ENCODE data around the gene IQUB.
A peak's percentile ranks its signal among the peaks of the same experiment; 100 is the strongest.

IQUB gene

DNA sequence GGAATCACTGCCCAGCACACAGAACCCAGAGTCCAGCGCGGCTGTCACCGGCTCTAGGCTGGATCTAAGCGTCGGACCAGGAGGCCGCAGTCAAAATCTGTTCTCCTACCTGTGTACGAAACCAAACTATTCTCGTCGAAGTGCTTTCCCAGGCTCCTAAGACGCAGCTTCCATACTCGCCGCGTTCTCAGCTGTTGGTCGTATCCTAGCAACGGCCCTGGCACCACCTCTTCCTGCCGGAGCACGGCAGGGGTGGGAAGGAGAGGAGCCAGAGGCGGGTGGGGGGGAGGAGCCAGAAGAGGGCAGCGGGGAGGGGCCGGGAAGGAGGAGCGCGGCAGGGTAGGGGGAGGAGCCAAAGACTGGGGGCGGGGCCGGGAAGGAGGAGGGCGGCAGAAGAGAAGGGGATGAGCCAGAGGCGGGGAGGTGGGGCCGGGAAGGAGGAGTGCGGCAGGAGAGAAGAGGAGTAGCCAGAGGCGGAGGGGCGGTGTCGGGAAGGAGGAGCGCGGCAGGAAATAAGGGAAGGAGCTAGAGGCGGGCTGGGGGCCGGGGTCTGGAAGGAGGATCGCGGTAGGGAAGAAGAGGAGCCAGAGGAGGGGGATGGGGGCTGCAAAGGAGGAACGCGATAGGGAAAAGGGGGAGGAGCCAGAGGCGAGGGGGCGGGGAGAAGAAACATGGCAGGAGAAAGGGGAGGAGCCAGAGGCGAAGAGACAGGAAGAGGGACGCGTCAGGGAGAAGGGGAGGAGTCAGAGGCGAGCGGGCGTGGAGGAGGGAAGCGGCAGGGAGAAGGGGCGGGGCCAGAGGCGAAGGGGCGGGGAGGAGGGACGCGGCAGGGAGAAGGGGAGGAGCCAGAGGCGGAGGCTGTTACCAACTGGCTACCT, at the start of gene IQUB:
TSS of gene IQUB (minus strand) at position 213 of the 878 bp plus-strand sequence. CDS start 22,255 bp downstream, outside the sequence.
- Mint-ChIP-seq H3K27ac (peak within 1 kb of the TSS; percentile 99), H3K4me1 (ENCODE audit: low read depth) (peaks cover 17% of the 10 kb centered on the region), H3K4me3 (peak within 1 kb of the TSS; percentile 95), H3K36me3 (ENCODE audit: low read depth) (peaks cover 12% of the 10 kb centered on the region), H3K27me3 (peaks cover 36% of the 10 kb centered on the region), H3K9me3 (no peaks in the 10 kb centered on the region)
- intact Hi-C loops (cut with micrococcal nuclease), result loop anchor here (1.0 to 5.0 kb wide), 3 partner anchors 23 to 1393 kb away; partner anchors contain the start of genes NDUFA5, POT1 and WASL

DNA sequence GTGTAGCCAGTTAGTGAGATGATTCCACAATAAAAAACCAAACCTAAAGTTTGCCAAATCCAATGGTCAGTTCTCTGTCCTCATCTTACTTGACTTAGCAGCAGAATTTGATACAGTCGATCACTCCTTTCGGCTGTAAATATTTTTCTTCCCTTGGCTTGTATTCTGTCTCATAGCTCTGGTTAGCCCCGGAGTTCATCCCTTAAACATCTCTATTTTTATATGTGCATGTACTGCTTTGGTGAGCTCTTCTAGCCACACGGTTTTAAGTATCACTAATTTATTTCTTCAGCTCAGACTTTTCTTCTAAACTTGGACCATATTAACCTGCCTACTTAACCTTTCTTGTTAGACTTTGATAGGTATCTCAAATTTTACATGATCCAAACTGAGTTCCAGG, 49.4 kb upstream of the IQUB start:
- intact Hi-C loops (cut with micrococcal nuclease), result no loop called here
- no peak overlapping the region for H3K4me3 Mint-ChIP-seq
- H3K36me3 Mint-ChIP-seq (ENCODE audit: low read depth), result no peaks in the 10 kb centered on the region
- no peaks in the 10 kb centered on the region for H3K4me1 Mint-ChIP-seq (ENCODE audit: low read depth)
- H3K27me3 Mint-ChIP-seq, result peaks cover 3% of the 10 kb centered on the region
- H3K27ac Mint-ChIP-seq, result no peak overlapping the region
- H3K9me3 Mint-ChIP-seq, result no peaks in the 10 kb centered on the region

GRCh38 chr7:123581162-123581459, 46.7 kb upstream of the IQUB start:
- no peaks in the 10 kb centered on the region for H3K36me3 Mint-ChIP-seq (ENCODE audit: low read depth)
- intact Hi-C loops (cut with micrococcal nuclease), result no loop called here
- no peak overlapping the region for H3K27ac Mint-ChIP-seq
- H3K4me3 Mint-ChIP-seq, result no peak overlapping the region
- no peaks in the 10 kb centered on the region for H3K4me1 Mint-ChIP-seq (ENCODE audit: low read depth)
- H3K27me3 Mint-ChIP-seq, result peaks cover 4% of the 10 kb centered on the region
- no peaks in the 10 kb centered on the region for H3K9me3 Mint-ChIP-seq

DNA sequence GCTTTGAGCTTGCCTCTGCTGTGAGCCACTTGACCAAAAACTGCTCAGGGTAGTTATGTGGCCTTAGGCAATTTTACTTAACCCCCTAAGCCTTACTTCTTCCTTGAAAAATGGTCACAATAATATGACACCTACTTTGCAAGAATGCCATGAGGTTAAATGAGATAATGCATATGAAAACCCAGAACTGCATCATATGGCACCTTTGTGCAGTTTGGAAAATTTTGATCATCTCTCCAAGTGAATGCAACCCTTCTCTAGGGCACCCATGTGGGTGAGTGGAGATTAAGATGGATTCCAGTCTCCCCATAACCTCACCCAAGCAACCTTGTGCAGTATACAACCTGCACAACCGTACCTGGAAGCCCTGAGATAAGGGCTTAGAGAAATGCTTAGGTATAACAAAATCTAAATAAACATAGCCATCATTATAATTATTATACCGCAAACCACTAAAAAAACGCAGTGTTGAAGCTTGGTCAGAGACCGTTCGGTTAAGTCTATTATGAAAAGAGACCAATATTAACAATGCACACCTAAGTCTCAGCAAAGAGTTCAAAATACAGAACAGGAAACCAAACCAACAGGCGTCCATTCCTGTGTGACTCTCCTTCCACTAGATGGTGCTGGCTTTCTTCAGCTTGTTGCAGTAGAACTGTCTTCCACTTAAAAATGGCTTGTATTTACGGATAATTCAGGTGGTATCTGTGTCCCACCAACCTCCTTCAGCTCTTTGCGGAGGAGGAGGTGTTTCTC, 46.2 kb upstream of the IQUB start:
- Mint-ChIP-seq H3K27me3 (peaks cover 5% of the 10 kb centered on the region), H3K4me3 (no peak overlapping the region), H3K4me1 (ENCODE audit: low read depth) (no peaks in the 10 kb centered on the region), H3K27ac (no peak overlapping the region), H3K36me3 (ENCODE audit: low read depth) (no peaks in the 10 kb centered on the region), H3K9me3 (no peaks in the 10 kb centered on the region)
- intact Hi-C loops (cut with micrococcal nuclease), result no loop called here

- Mint-ChIP-seq H3K27me3 (peaks cover 5% of the 10 kb centered on the region), H3K9me3 (no peaks in the 10 kb centered on the region), H3K27ac (no peak overlapping the region), H3K4me1 (ENCODE audit: low read depth) (no peaks in the 10 kb centered on the region), H3K4me3 (no peak overlapping the region), H3K36me3 (ENCODE audit: low read depth) (no peaks in the 10 kb centered on the region)
- intact Hi-C loops (cut with micrococcal nuclease), result loop anchor here (5.0 kb wide), 1 partner anchor 288 kb away; no protein-coding TSS in a partner anchor
These were observed 45.0 kb upstream of the IQUB start for GRCh38 chr7:123579416-123579815.

DNA sequence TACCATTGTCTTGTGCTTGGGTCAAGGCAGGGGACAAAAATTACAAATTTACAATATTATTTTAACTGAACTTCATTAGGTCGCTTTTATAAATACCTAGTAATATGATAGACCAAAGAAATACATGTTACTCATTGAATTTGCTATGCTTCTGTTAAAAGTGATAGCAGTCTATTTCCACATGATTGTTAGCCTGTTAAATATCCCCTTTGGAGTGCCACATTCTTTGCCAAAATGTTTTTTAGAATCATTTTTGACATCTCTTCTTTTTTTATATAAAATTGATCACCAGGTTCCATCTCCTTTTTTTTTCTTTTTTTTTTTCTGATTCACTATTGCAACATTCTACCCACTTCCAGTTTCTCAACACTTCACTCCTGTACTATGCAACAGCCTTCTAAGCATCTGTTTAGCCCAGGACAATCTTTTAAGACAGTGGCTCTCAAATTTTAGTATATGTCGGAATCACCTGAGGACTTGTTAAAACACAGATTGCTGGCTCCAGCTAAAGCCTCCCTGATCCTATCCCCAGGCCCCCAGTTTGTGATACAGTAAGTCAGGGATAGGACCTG, 39.6 kb upstream of the IQUB start:
- Mint-ChIP-seq H3K27me3 (peaks cover 2% of the 10 kb centered on the region), H3K36me3 (ENCODE audit: low read depth) (no peaks in the 10 kb centered on the region), H3K27ac (no peak overlapping the region), H3K4me1 (ENCODE audit: low read depth) (peaks cover 7% of the 10 kb centered on the region), H3K4me3 (no peak overlapping the region), H3K9me3 (no peaks in the 10 kb centered on the region)
- intact Hi-C loops (cut with micrococcal nuclease), result no loop called here

- no peaks in the 10 kb centered on the region for H3K36me3 Mint-ChIP-seq (ENCODE audit: low read depth)
- no peak overlapping the region for H3K4me3 Mint-ChIP-seq
- no peaks in the 10 kb centered on the region for H3K9me3 Mint-ChIP-seq
- intact Hi-C loops (cut with micrococcal nuclease), result no loop called here
- H3K27me3 Mint-ChIP-seq, result peaks cover 2% of the 10 kb centered on the region
- no peak overlapping the region for H3K27ac Mint-ChIP-seq
- H3K4me1 Mint-ChIP-seq (ENCODE audit: low read depth), result peaks cover 9% of the 10 kb centered on the region
These were observed 38.9 kb upstream of the IQUB start for GRCh38 chr7:123573341-123573740.

- Mint-ChIP-seq H3K4me3 (no peak overlapping the region), H3K27me3 (peaks cover 5% of the 10 kb centered on the region), H3K27ac (no peak overlapping the region)
These were observed 37.3 kb upstream of the IQUB start for GRCh38 chr7:123571684-123572083.

GRCh38 chr7:123571187-123571586, 36.8 kb upstream of the IQUB start:
- peaks cover 5% of the 10 kb centered on the region for H3K27me3 Mint-ChIP-seq
- H3K4me1 Mint-ChIP-seq (ENCODE audit: low read depth), result peaks cover 9% of the 10 kb centered on the region
- no peaks in the 10 kb centered on the region for H3K36me3 Mint-ChIP-seq (ENCODE audit: low read depth)
- H3K27ac Mint-ChIP-seq, result no peak overlapping the region
- no peak overlapping the region for H3K4me3 Mint-ChIP-seq
- no peaks in the 10 kb centered on the region for H3K9me3 Mint-ChIP-seq
- intact Hi-C loops (cut with micrococcal nuclease), result no loop called here

More at GRCh38 chr7:123571684-123572083, 37.3 kb upstream of the IQUB start:
- Mint-ChIP-seq H3K4me1 (ENCODE audit: low read depth) (peaks cover 9% of the 10 kb centered on the region), H3K9me3 (no peaks in the 10 kb centered on the region), H3K36me3 (ENCODE audit: low read depth) (no peaks in the 10 kb centered on the region)
- intact Hi-C loops (cut with micrococcal nuclease), result no loop called here

DNA sequence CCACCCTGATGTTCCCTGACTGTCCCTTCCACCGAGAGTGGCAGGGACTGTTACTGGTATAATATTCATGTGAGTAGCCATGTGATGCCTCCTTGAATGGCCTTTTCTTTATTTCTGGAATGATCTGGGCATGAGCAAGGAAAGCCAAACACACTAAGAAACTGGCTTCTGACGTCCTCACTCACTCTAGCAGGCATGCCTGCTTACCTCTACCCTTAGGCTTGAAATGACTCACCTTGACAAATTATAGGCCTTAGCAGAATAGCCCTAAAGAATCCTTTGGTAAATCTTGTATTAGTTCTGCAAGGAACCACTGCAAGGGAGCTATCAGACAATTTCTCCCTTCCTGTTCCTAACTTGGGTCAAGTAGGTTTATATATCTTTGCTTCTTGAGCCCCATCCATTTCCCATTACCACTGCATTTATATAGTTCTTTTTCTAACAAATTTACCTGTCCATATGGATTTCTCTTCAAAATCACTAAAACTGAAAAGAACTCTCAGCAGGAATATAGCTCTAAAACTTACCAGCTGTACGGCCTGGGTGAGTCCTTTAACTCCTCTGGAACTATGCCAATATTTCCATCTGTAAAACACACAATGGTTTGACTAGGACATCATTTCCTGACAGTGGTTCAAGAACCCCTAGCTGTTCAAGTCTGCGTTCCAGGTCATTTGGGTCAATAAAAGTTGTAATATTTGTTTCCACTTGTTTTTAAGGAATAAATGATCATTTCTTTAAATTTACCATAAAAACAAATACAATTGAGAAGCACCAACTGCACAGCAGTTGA, 36.2 kb upstream of the IQUB start:
- no peak overlapping the region for H3K27ac Mint-ChIP-seq
- H3K27me3 Mint-ChIP-seq, result peaks cover 5% of the 10 kb centered on the region
- no peaks in the 10 kb centered on the region for H3K36me3 Mint-ChIP-seq (ENCODE audit: low read depth)
- intact Hi-C loops (cut with micrococcal nuclease), result no loop called here
- no peak overlapping the region for H3K4me3 Mint-ChIP-seq
- peaks cover 9% of the 10 kb centered on the region for H3K4me1 Mint-ChIP-seq (ENCODE audit: low read depth)
- no peaks in the 10 kb centered on the region for H3K9me3 Mint-ChIP-seq

DNA sequence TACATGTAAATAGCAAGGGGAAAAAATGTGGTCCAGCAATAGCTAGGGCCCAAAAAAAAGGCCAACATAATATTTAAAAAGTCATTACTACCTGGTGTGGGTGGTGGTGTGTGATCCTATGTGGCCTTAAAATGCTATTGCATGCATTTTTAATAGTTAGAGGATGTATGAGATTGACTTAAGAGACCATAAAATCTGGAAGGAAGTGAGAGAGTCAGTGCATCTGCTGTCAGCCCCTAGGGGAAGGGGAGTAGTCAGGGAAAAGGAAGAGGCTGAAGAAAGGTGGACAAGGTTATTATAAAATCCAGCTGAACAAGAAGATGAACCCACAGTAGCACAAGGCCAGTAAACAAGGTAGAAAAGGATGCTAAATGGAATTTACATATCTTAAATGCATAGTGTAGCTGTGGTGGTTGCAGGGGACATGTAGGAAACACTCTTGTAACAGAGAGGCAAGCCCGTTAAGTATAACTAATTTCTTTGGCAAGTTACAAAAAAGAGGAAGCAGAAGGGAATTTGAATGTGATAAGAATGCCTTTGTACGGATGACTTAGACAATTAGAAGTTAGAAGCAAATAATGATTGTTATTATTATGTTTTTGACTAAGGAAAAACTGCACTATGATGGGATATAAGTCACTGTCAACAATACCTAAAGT, 35.1 kb upstream of the IQUB start:
- Mint-ChIP-seq H3K9me3 (no peaks in the 10 kb centered on the region), H3K4me3 (no peak overlapping the region), H3K27ac (no peak overlapping the region), H3K27me3 (peaks cover 5% of the 10 kb centered on the region), H3K36me3 (ENCODE audit: low read depth) (no peaks in the 10 kb centered on the region), H3K4me1 (ENCODE audit: low read depth) (peaks cover 9% of the 10 kb centered on the region)
- intact Hi-C loops (cut with micrococcal nuclease), result no loop called here

- no peak overlapping the region for H3K27ac Mint-ChIP-seq
- peaks cover 21% of the 10 kb centered on the region for H3K27me3 Mint-ChIP-seq
- no peaks in the 10 kb centered on the region for H3K36me3 Mint-ChIP-seq (ENCODE audit: low read depth)
- H3K4me3 Mint-ChIP-seq, result no peak overlapping the region
- no peaks in the 10 kb centered on the region for H3K9me3 Mint-ChIP-seq
- H3K4me1 Mint-ChIP-seq (ENCODE audit: low read depth), result no peaks in the 10 kb centered on the region
- intact Hi-C loops (cut with micrococcal nuclease), result no loop called here
These were observed 27.7 kb upstream of the IQUB start for GRCh38 chr7:123562121-123562520.

DNA sequence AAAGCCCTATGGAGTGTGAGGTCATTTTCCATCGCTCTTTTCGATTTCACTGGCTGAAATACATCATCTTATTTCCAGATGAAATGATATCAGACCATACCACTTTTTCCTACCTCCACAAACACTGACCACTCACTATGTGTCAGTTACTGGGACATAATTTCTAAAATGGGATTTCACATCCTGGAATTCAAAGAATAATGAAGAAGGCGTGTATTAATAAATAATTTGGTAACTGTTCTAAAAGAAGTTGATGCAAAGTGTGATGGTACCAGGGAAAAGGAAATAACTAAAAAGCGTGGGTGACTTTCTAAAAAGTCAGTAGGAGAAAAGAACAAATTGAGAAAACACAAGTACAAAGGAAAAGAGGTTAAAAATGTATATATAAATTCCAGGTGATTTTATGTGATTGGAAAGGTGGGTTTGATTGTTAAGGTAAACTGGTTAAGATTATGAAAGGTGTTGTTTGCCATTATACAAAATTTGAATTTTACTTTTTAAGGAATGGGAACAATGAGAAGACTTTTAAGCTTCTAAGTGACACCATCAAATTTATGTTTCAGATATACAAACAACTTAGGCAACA, 24.0 kb upstream of the IQUB start:
- H3K27ac Mint-ChIP-seq, result no peak overlapping the region
- peaks cover 16% of the 10 kb centered on the region for H3K27me3 Mint-ChIP-seq
- H3K36me3 Mint-ChIP-seq (ENCODE audit: low read depth), result peaks cover 4% of the 10 kb centered on the region
- no peaks in the 10 kb centered on the region for H3K4me1 Mint-ChIP-seq (ENCODE audit: low read depth)
- no peaks in the 10 kb centered on the region for H3K9me3 Mint-ChIP-seq
- intact Hi-C loops (cut with micrococcal nuclease), result no loop called here
- no peak overlapping the region for H3K4me3 Mint-ChIP-seq

Data from dendritic cell treated with granulocyte-macrophage colony-stimulating factor and Interleukin-4, amounts not matched to agents 40 ng/mL and 50 ng/mL, for 4 days (primary cell).